Endothelial cell of umbilical vein (primary cell): Measurements from ENCODE around the gene RIMBP2.

ENCODE experiments used
- EZH2 ChIP-seq: IDR thresholded peaks from 2 replicates; pipeline ENCODE4 v1.6.1; 2012; ENCODE audit warnings: borderline replicate concordance, low read depth, mild to moderate bottlenecking, moderate library complexity, low read length, inconsistent platforms; ENCODE audit not compliant: severe bottlenecking
- FOS ChIP-seq: IDR thresholded peaks from 2 replicates; pipeline ENCODE4 v1.6.1; 2011; ENCODE audit warnings: mild to moderate bottlenecking, low read length, moderate library complexity, borderline replicate concordance; ENCODE audit not compliant: insufficient read depth
- GATA2 ChIP-seq: IDR thresholded peaks from 2 replicates; pipeline ENCODE4 v1.7.0; 2011; ENCODE audit warnings: low read depth, mild to moderate bottlenecking, moderate library complexity, mixed read lengths, low read length; ENCODE audit not compliant: insufficient read length, insufficient read depth
- JUN ChIP-seq: IDR thresholded peaks from 2 replicates; pipeline ENCODE4 v1.6.1; 2011; ENCODE audit warnings: borderline replicate concordance, low read depth; ENCODE audit not compliant: insufficient read length, insufficient read depth
- MAX ChIP-seq: IDR thresholded peaks from 2 replicates; pipeline ENCODE4 v1.6.1; 2011; ENCODE audit not compliant: insufficient read depth, insufficient read length
- POLR2A ChIP-seq: IDR thresholded peaks from 2 replicates; pipeline ENCODE4 v1.6.1; 2012; ENCODE audit warnings: low read depth, mild to moderate bottlenecking, control low read depth, low read length
- POLR2AphosphoS5 ChIP-seq: IDR thresholded peaks from 2 replicates; pipeline ENCODE4 v1.6.1; 2012; ENCODE audit warnings: low read depth, mild to moderate bottlenecking, control low read depth, low read length, moderate library complexity; ENCODE audit not compliant: insufficient read depth
- TF ChIP-seq, protein P1 (sequence below), 2 donors: IDR thresholded peaks; 1 replicate in 1 of 2; 2 replicates in 1 of 2; pipeline ENCODE4 v1.5.1; 2011; ENCODE audit warnings: low read length in 2 of 2, mild to moderate bottlenecking in 2 of 2, moderate library complexity in 2 of 2, control low read depth in 1 of 2, inconsistent platforms in 1 of 2, low read depth in 1 of 2; ENCODE audit not compliant: insufficient read depth in 1 of 2; ENCODE audit errors: extremely low read depth in 1 of 2

GRCh38 chr12:130497991-130498390 is 218.1 kb downstream of the RIMBP2 start:
- TF ChIP-seq, protein P1, sequence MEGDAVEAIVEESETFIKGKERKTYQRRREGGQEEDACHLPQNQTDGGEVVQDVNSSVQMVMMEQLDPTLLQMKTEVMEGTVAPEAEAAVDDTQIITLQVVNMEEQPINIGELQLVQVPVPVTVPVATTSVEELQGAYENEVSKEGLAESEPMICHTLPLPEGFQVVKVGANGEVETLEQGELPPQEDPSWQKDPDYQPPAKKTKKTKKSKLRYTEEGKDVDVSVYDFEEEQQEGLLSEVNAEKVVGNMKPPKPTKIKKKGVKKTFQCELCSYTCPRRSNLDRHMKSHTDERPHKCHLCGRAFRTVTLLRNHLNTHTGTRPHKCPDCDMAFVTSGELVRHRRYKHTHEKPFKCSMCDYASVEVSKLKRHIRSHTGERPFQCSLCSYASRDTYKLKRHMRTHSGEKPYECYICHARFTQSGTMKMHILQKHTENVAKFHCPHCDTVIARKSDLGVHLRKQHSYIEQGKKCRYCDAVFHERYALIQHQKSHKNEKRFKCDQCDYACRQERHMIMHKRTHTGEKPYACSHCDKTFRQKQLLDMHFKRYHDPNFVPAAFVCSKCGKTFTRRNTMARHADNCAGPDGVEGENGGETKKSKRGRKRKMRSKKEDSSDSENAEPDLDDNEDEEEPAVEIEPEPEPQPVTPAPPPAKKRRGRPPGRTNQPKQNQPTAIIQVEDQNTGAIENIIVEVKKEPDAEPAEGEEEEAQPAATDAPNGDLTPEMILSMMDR (IDR thresholded peaks at IDR 0.05; ENCODE audit: extremely low read depth in 1 of 2, insufficient read depth in 1 of 2, low read depth in 1 of 2, low read length in 2 of 2) = no peak
- no peak for TF ChIP-seq POLR2A
- TF ChIP-seq EZH2 = no peak
- TF ChIP-seq FOS = no peak
- TF ChIP-seq MAX = no peak
- TF ChIP-seq POLR2AphosphoS5 = no peak
- TF ChIP-seq GATA2 = no peak
- no peak for TF ChIP-seq JUN
